GM12878 (cell line): Measurements from ENCODE around the gene IPO5.

Experiments used
- BCL11A ChIP-seq: IDR thresholded peaks from 2 replicates; pipeline ENCODE4 v1.6.1; 2011; ENCODE audit warnings: low read depth, low read length
- BRCA1 ChIP-seq: IDR thresholded peaks from 2 replicates; pipeline ENCODE4 v1.6.1; 2011; ENCODE audit warnings: low read depth, low read length, improper control_type of control experiment
- CBX3 ChIP-seq: fragments of 200-600 bp; sonication (generic); IDR thresholded peaks from 2 replicates; pipeline ENCODE4 v1.6.1; 2016; ENCODE audit warnings: low read depth, borderline replicate concordance
- CHD1 ChIP-seq: IDR thresholded peaks from 2 replicates; pipeline ENCODE4 v1.6.1; 2012; ENCODE audit warnings: low read depth, low read length, improper control_type of control experiment
- CREM ChIP-seq: IDR thresholded peaks from 2 replicates; pipeline ENCODE4 v1.6.1; 2014; ENCODE audit warnings: antibody characterized with exemption, low read depth
- CTCF ChIP-seq, 3 experiments: IDR thresholded peaks in 2 of 3; conservative IDR thresholded peaks in 1 of 3; 2 replicates each; pipeline ENCODE4 v1.5.1; 2011; ENCODE audit warnings: low read depth in 3 of 3, low read length in 3 of 3, mild to moderate bottlenecking in 3 of 3, control low read depth in 2 of 3, moderate library complexity in 2 of 3, inconsistent platforms in 1 of 3, mixed read lengths in 1 of 3; ENCODE audit not compliant: control insufficient read depth in 2 of 3, insufficient read depth in 1 of 3; ENCODE audit errors: extremely low read depth in 1 of 3
- NFIC ChIP-seq: IDR thresholded peaks from 2 replicates; pipeline ENCODE4 v1.6.1; 2012; ENCODE audit warnings: low read depth, mild to moderate bottlenecking, inconsistent platforms, low read length, moderate library complexity
- POLR2A ChIP-seq: IDR thresholded peaks from 2 replicates; pipeline ENCODE4 v1.6.1; 2011; ENCODE audit warnings: low read depth, mild to moderate bottlenecking, low read length
- POLR2AphosphoS5 ChIP-seq: IDR thresholded peaks from 2 replicates; pipeline ENCODE4 v1.6.1; 2011; ENCODE audit warnings: mild to moderate bottlenecking, low read length, inconsistent platforms
- ZNF384 ChIP-seq: IDR thresholded peaks from 2 replicates; pipeline ENCODE4 v1.6.1; 2012; ENCODE audit warnings: low read depth, mild to moderate bottlenecking, low read length, improper control_type of control experiment, borderline replicate concordance
- TF ChIP-seq, protein P1 (sequence below): IDR thresholded peaks from 2 replicates; pipeline ENCODE4 v1.6.1; 2012; ENCODE audit warnings: low read depth, low read length, improper control_type of control experiment

DNA sequence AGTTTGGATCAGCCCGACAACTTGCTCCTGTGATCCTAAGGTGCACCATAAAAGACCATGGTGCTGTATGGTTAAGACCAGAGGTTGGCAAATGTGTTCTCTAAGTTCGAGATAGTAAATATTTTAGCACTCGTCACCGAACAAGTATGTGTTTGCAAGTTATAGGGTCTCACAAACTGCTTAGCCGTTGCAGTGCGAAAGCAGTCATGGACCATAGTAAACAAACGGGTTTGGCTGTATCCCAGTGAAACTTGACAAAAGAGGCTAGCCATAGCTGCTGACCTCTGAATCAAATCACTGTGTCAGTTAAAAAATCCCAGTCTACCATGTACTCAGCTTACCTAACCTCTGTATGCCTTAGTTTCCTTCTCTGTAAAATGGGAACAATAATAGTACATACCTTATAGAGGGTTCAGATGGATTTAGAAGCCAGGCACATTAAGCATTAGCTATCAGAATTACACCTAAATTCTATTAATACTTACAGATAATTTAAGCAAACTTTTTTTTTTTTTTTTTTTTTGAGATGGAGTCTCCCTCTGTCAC, 72.1 kb downstream of the IPO5 start:
- TF ChIP-seq BCL11A (no peak), NFIC (no peak), CHD1 (no peak), CTCF (IDR thresholded peaks at IDR 0.05 in 2 of 3, conservative IDR thresholded peaks at IDR 0.05 in 1 of 3; ENCODE audit: control insufficient read depth in 2 of 3, extremely low read depth in 1 of 3, insufficient read depth in 1 of 3, low read depth in 3 of 3, low read length in 3 of 3) (no peak), CREM (no peak), POLR2A (no peak), BRCA1 (no peak), CBX3 (no peak), ZNF384 (no peak), POLR2AphosphoS5 (no peak)
- TF ChIP-seq, protein P1, sequence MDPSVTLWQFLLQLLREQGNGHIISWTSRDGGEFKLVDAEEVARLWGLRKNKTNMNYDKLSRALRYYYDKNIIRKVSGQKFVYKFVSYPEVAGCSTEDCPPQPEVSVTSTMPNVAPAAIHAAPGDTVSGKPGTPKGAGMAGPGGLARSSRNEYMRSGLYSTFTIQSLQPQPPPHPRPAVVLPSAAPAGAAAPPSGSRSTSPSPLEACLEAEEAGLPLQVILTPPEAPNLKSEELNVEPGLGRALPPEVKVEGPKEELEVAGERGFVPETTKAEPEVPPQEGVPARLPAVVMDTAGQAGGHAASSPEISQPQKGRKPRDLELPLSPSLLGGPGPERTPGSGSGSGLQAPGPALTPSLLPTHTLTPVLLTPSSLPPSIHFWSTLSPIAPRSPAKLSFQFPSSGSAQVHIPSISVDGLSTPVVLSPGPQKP = no peak
